GM18861 (cell line): Measurements from ENCODE around the gene EMP3.
"Not testable (repeated sequence)": the region's sequence is repeated elsewhere in the genome, so short reads cannot be mapped to it uniquely, and the experiment has no call there.

Experiments used
- ATAC-seq: cut with Tn5 transposase; IDR thresholded peaks from one replicate; pipeline ENCODE4 v1.9.1; 2021; ENCODE audit not compliant: unreplicated experiment

EMP3 gene

GRCh38 chr19:48346191-48346590, 20.8 kb downstream of the EMP3 start:
- ATAC-seq, result no peak

GRCh38 chr19:48348045-48348444, 22.7 kb downstream of the EMP3 start:
- no peak for ATAC-seq

- no peak for ATAC-seq
Observed at GRCh38 chr19:48348737-48349136, 23.4 kb downstream of the EMP3 start.

GRCh38 chr19:48350856-48351255, 25.5 kb downstream of the EMP3 start:
- no peak for ATAC-seq

- no peak for ATAC-seq
Observed at GRCh38 chr19:48351341-48351752, 26.0 kb downstream of the EMP3 start.

- ATAC-seq, result no peak
Observed at GRCh38 chr19:48353677-48354076, 28.3 kb downstream of the EMP3 start.

GRCh38 chr19:48354332-48354992, 29.1 kb downstream of the EMP3 start:
- no peak for ATAC-seq

GRCh38 chr19:48355365-48355954, 30.1 kb downstream of the EMP3 start:
- no peak for ATAC-seq

GRCh38 chr19:48359123-48359522, 33.8 kb downstream of the EMP3 start:
- ATAC-seq, result no peak

GRCh38 chr19:48361912-48362311, 36.6 kb downstream of the EMP3 start:
- ATAC-seq, result no peak

GRCh38 chr19:48362716-48363499, 37.6 kb downstream of the EMP3 start:
- ATAC-seq, result peak; percentile 39

GRCh38 chr19:48363500-48363809, 38.1 kb downstream of the EMP3 start:
- no peak for ATAC-seq

- peak; percentile 70 for ATAC-seq
Observed at GRCh38 chr19:48363810-48364597, 38.7 kb downstream of the EMP3 start, which contains the start of the genes SYNGR4 and TMEM143. SYNGR4 (plus strand) TSS chr19:48364367; CDS start chr19:48365843, 1,476 bp downstream. TMEM143 (minus strand) TSS chr19:48363940; CDS start chr19:48363920, 20 bp downstream.

- ATAC-seq, result no peak
Observed at GRCh38 chr19:48364598-48365348, 39.4 kb downstream of the EMP3 start.

GRCh38 chr19:48365602-48366001, 40.2 kb downstream of the EMP3 start:
- no peak for ATAC-seq

- no peak for ATAC-seq
Observed at GRCh38 chr19:48367855-48368254, 42.5 kb downstream of the EMP3 start.

- no peak for ATAC-seq
Observed at GRCh38 chr19:48368936-48369335, 43.6 kb downstream of the EMP3 start.

GRCh38 chr19:48370955-48371354, 45.6 kb downstream of the EMP3 start:
- no peak for ATAC-seq

- ATAC-seq, result no peak
Observed at GRCh38 chr19:48371367-48371766, 46.0 kb downstream of the EMP3 start.

GRCh38 chr19:48371771-48372170, 46.4 kb downstream of the EMP3 start:
- ATAC-seq, result not testable (repeated sequence)

- ATAC-seq, result no peak
Observed at GRCh38 chr19:48372904-48373303, 47.6 kb downstream of the EMP3 start.
